Esophagus squamous epithelium (tissue), 5 donors: Measurements from ENCODE around the gene DNER. TPM values are rescaled to one million over a fixed set of nuclear protein-coding genes. Genes with fewer than 3 reads are reported as not detected.
"Not testable (repeated sequence)": the region's sequence is repeated elsewhere in the genome, so short reads cannot be mapped to it uniquely, and the experiment has no call there.

ENCODE experiments used
- DNase-seq: peaks from one replicate; lab custom pipeline; 2025; lab: John Stamatoyannopoulos, UW
- H3K27ac ChIP-seq, 4 donors: fragments of 200-600 bp; sonication (generic); one replicate each; pipeline ENCODE4 v1.5.1; 2016 to 2019; ENCODE audit warnings: mild to moderate bottlenecking in 1 of 4
- H3K27me3 ChIP-seq, 4 donors: fragments of 200-600 bp; sonication (generic); 1 replicate in 3 of 4; 2 replicates in 1 of 4; pipeline versions ENCODE4 v1.5.1 to v1.6.0; 2017 to 2021; ENCODE audit warnings: antibody characterized with exemption in 1 of 4
- H3K36me3 ChIP-seq, 3 donors: fragments of 200-600 bp; sonication (generic); one replicate each; pipeline ENCODE4 v1.5.1; 2016 to 2019
- H3K4me1 ChIP-seq, 3 donors: fragments of 200-600 bp; sonication (generic); one replicate each; pipeline ENCODE4 v1.5.1; 2017 to 2019
- H3K4me3 ChIP-seq, 4 donors: fragments of 200-600 bp; sonication (generic); 1 replicate in 3 of 4; 2 replicates in 1 of 4; pipeline ENCODE4 v1.5.1; 2016 to 2019; ENCODE audit warnings: mild to moderate bottlenecking in 2 of 4, moderate library complexity in 1 of 4
- H3K9me3 ChIP-seq, 3 donors: fragments of 200-600 bp; sonication (generic); one replicate each; pipeline ENCODE4 v1.5.1; 2016 to 2019
- CTCF ChIP-seq, 6 experiments: fragments of 450-650 bp in 4 of 6; fragments of 200-600 bp in 2 of 6; sonication (generic) in 2 of 6; IDR thresholded peaks; one replicate each; pipeline ENCODE4 v1.5.1; 2016 to 2019; ENCODE audit warnings: antibody characterized with exemption in 6 of 6, mild to moderate bottlenecking in 4 of 6, moderate library complexity in 4 of 6
- POLR2A ChIP-seq, 4 donors: fragments of 450-650 bp; IDR thresholded peaks; one replicate each; pipeline ENCODE4 v1.6.1; 2017; ENCODE audit warnings: antibody characterized with exemption in 4 of 4, mild to moderate bottlenecking in 4 of 4, moderate library complexity in 3 of 4
- WGBS, 2 donors: methylation state at CpG; one replicate each; pipeline ENCODE4 v1.1.5; 2018; 5-methylcytosine and 5-hydroxymethylcytosine counted together
- intact Hi-C: fragments of 100-400 bp; cut with DNase I; formaldehyde crosslinking; loops from one replicate; pipeline ENCODE4 v1.15.0; 2022
- total RNA-seq, 4 donors: library from RNA; depleted of rRNA; stranded (reverse); fragments of >200 nt; gene quantifications; one replicate each; pipeline ENCODE4 v1.1.0, GENCODE V29; 2016
- donor health status: DM: yes; HTN: yes; CAD: no.

Gene DNER
- total RNA-seq, 4 donors from 2014 or later = 0.27 to 2.5 (median 0.91) TPM

- WGBS, 2 donors = 74 to 76% methylated on average over 5 of the region's 5 CpGs
- H3K36me3 ChIP-seq = no peaks in the 10 kb centered on the region
- H3K9me3 ChIP-seq = no peaks in the 10 kb centered on the region
- no peak overlapping the region for H3K27ac ChIP-seq
- peaks cover 0 to 2% (median 0%) of the 10 kb centered on the region in 4 donors for H3K27me3 ChIP-seq
- H3K4me1 ChIP-seq = no peaks in the 10 kb centered on the region
- no peak for DNase-seq
- H3K4me3 ChIP-seq = no peak overlapping the region
- intact Hi-C loops = no loop called here
- no peak for TF ChIP-seq POLR2A (IDR thresholded peaks at IDR 0.05)
- no peak for TF ChIP-seq CTCF (IDR thresholded peaks at IDR 0.05)
These were observed 334.2 kb downstream of the DNER start for GRCh38 chr2:229380101-229380625.

- no peak overlapping the region for H3K27ac ChIP-seq
- 73 to 82% methylated on average over 3 of the region's 3 CpGs for WGBS, 2 donors
- H3K36me3 ChIP-seq = no peaks in the 10 kb centered on the region
- no peak overlapping the region for H3K4me3 ChIP-seq
- intact Hi-C loops = no loop called here
- no peaks in the 10 kb centered on the region for H3K4me1 ChIP-seq
- peaks cover 0 to 2% (median 0%) of the 10 kb centered on the region in 4 donors for H3K27me3 ChIP-seq
- DNase-seq = no peak
- no peaks in the 10 kb centered on the region for H3K9me3 ChIP-seq
- TF ChIP-seq CTCF (IDR thresholded peaks at IDR 0.05) (no peak), POLR2A (IDR thresholded peaks at IDR 0.05) (no peak)
These were observed 336.0 kb downstream of the DNER start for GRCh38 chr2:229378386-229378785.

- no peaks in the 10 kb centered on the region for H3K4me1 ChIP-seq
- WGBS, 2 donors = 26 to 38% methylated on average over 1 of the region's 1 CpG
- intact Hi-C loops = no loop called here
- H3K36me3 ChIP-seq = no peaks in the 10 kb centered on the region
- DNase-seq = no peak
- no peak overlapping the region for H3K4me3 ChIP-seq
- H3K9me3 ChIP-seq = no peaks in the 10 kb centered on the region
- no peak overlapping the region for H3K27ac ChIP-seq
- no peak for TF ChIP-seq CTCF (IDR thresholded peaks at IDR 0.05)
- TF ChIP-seq POLR2A (IDR thresholded peaks at IDR 0.05) = no peak
- peaks cover 0 to 12% (median 0%) of the 10 kb centered on the region in 4 donors for H3K27me3 ChIP-seq
These were observed 337.5 kb downstream of the DNER start for GRCh38 chr2:229376866-229377265.

GRCh38 chr2:229375251-229375650 is 339.1 kb downstream of the DNER start:
- DNase-seq = no peak

GRCh38 chr2:229373311-229373710 is 341.0 kb downstream of the DNER start:
- H3K27me3 ChIP-seq, DNase-seq, intact Hi-C loops, H3K4me1 ChIP-seq, H3K36me3 ChIP-seq, H3K27ac ChIP-seq, H3K4me3 ChIP-seq, H3K9me3 ChIP-seq: not testable (repeated sequence)
- 80 to 83% methylated on average over 4 of the region's 4 CpGs for WGBS, 2 donors

More at GRCh38 chr2:229375251-229375650, 339.1 kb downstream of the DNER start:
- no peak overlapping the region for H3K4me3 ChIP-seq
- intact Hi-C loops = no loop called here
- H3K9me3 ChIP-seq = no peaks in the 10 kb centered on the region
- no peak overlapping the region for H3K27ac ChIP-seq
- no peaks in the 10 kb centered on the region for H3K36me3 ChIP-seq
- TF ChIP-seq POLR2A (IDR thresholded peaks at IDR 0.05) (no peak), CTCF (IDR thresholded peaks at IDR 0.05) (no peak)
- peaks cover 0 to 10% (median 0%) of the 10 kb centered on the region in 4 donors for H3K27me3 ChIP-seq
- H3K4me1 ChIP-seq = no peaks in the 10 kb centered on the region

GRCh38 chr2:229372207-229372606 is 342.1 kb downstream of the DNER start:
- WGBS, 2 donors = 80% methylated on average over 3 of the region's 3 CpGs
- H3K9me3 ChIP-seq = peaks cover 0 to 5% (median 0%) of the 10 kb centered on the region in 3 donors
- H3K27ac ChIP-seq = no peak overlapping the region
- H3K36me3 ChIP-seq = no peaks in the 10 kb centered on the region
- intact Hi-C loops = no loop called here
- no peak overlapping the region for H3K4me3 ChIP-seq
- H3K27me3 ChIP-seq = peaks cover 0 to 10% (median 0%) of the 10 kb centered on the region in 4 donors
- H3K4me1 ChIP-seq = no peaks in the 10 kb centered on the region
- TF ChIP-seq CTCF (IDR thresholded peaks at IDR 0.05) (no peak), POLR2A (IDR thresholded peaks at IDR 0.05) (no peak)
- no peak for DNase-seq
